DOHH2 (cell line): ENCODE results near the gene TCF12.
"Not testable (repeated sequence)": the region's sequence is repeated elsewhere in the genome, so short reads cannot be mapped to it uniquely, and the experiment has no call there.

Experiments
- H3F3A ChIP-seq: fragments of 200-600 bp; sonication (generic), shearing (Covaris generic); 2 replicates; pipeline ENCODE4 v1.6.0; 2016; ENCODE audit warnings: antibody characterized with exemption, mild to moderate bottlenecking; ENCODE audit not compliant: control insufficient read depth, insufficient read depth
- H3K27ac ChIP-seq: fragments of 200-600 bp; sonication (generic); 2 replicates; pipeline ENCODE4 v1.5.1; 2014; ENCODE audit warnings: low read depth, mild to moderate bottlenecking, low read length, moderate library complexity
- H3K27me3 ChIP-seq: fragments of 200-600 bp; sonication (generic); 2 replicates; pipeline ENCODE4 v1.6.1; 2014; ENCODE audit warnings: mild to moderate bottlenecking, low read length, mixed read lengths; ENCODE audit not compliant: control insufficient read depth
- H3K36me3 ChIP-seq: fragments of 200-600 bp; sonication (generic); 2 replicates; pipeline ENCODE4 v1.6.1; 2014; ENCODE audit warnings: mild to moderate bottlenecking, low read length, moderate library complexity, mixed read lengths; ENCODE audit not compliant: control insufficient read depth
- H3K4me1 ChIP-seq: fragments of 200-600 bp; sonication (generic); 2 replicates; pipeline ENCODE4 v1.6.1; 2014; ENCODE audit warnings: mild to moderate bottlenecking, low read length, mixed read lengths; ENCODE audit not compliant: control insufficient read depth
- H3K4me2 ChIP-seq: fragments of 200-600 bp; sonication (generic); 2 replicates; pipeline ENCODE4 v1.6.0; 2014; ENCODE audit warnings: mild to moderate bottlenecking, low read length, moderate library complexity
- H3K4me3 ChIP-seq: fragments of 200-600 bp; sonication (generic); 2 replicates; pipeline ENCODE4 v1.5.1; 2014; ENCODE audit warnings: mild to moderate bottlenecking, low read length, mixed read lengths
- H3K79me2 ChIP-seq: fragments of 200-600 bp; sonication (generic); 2 replicates; pipeline ENCODE4 v1.6.1; 2014; ENCODE audit warnings: mild to moderate bottlenecking, low read length, mixed read lengths; ENCODE audit not compliant: control insufficient read depth
- H3K9me2 ChIP-seq: fragments of 200-600 bp; sonication (generic); replicated peaks from 2 replicates; pipeline ENCODE4 v1.6.1; 2014; ENCODE audit warnings: mild to moderate bottlenecking, low read length, mixed read lengths; ENCODE audit not compliant: control insufficient read depth
- H3K9me3 ChIP-seq: fragments of 200-600 bp; sonication (generic); 2 replicates; pipeline ENCODE4 v1.6.1; 2014; ENCODE audit warnings: antibody characterized with exemption, low read length, mixed read lengths; ENCODE audit not compliant: control insufficient read depth, insufficient read depth
- H4K20me1 ChIP-seq: fragments of 200-600 bp; sonication (generic); 2 replicates; pipeline ENCODE4 v1.6.0; 2014; ENCODE audit warnings: low read depth, mild to moderate bottlenecking, antibody characterized with exemption, low read length, moderate library complexity; ENCODE audit not compliant: control insufficient read depth, insufficient read depth
- EZH2phosphoT487 ChIP-seq: fragments of 200-600 bp; sonication (generic); IDR thresholded peaks from 2 replicates; pipeline ENCODE4 v1.6.1; 2017; ENCODE audit warnings: borderline replicate concordance, mild to moderate bottlenecking, antibody characterized with exemption, low read length, moderate library complexity, mixed read lengths
- TF ChIP-seq, protein P1 (sequence below): fragments of 200-600 bp; sonication (generic); IDR thresholded peaks from one replicate; pipeline ENCODE4 v1.5.1; 2014; ENCODE audit warnings: antibody characterized with exemption, mild to moderate bottlenecking, low read depth, low read length; ENCODE audit not compliant: poor library complexity, severe bottlenecking

The TCF12 gene

GRCh38 chr15:57005244-57005643, 86.8 kb downstream of the TCF12 start:
- Histone ChIP-seq H3K36me3 (no peaks in the 10 kb centered on the region), H3K27ac (no peak overlapping the region), H3K4me2 (no peak overlapping the region), H4K20me1 (no peaks in the 10 kb centered on the region; the same call in 1 of the 2 replicates), H3K4me3 (no peak overlapping the region), H3K27me3 (no peaks in the 10 kb centered on the region), H3F3A (no peaks in the 10 kb centered on the region), H3K9me3 (no peaks in the 10 kb centered on the region), H3K79me2 (peaks cover 41% of the 10 kb centered on the region), H3K4me1 (no peaks in the 10 kb centered on the region), H3K9me2 (no peaks in the 10 kb centered on the region)
- no peak for TF ChIP-seq EZH2phosphoT487
- TF ChIP-seq, protein P1, sequence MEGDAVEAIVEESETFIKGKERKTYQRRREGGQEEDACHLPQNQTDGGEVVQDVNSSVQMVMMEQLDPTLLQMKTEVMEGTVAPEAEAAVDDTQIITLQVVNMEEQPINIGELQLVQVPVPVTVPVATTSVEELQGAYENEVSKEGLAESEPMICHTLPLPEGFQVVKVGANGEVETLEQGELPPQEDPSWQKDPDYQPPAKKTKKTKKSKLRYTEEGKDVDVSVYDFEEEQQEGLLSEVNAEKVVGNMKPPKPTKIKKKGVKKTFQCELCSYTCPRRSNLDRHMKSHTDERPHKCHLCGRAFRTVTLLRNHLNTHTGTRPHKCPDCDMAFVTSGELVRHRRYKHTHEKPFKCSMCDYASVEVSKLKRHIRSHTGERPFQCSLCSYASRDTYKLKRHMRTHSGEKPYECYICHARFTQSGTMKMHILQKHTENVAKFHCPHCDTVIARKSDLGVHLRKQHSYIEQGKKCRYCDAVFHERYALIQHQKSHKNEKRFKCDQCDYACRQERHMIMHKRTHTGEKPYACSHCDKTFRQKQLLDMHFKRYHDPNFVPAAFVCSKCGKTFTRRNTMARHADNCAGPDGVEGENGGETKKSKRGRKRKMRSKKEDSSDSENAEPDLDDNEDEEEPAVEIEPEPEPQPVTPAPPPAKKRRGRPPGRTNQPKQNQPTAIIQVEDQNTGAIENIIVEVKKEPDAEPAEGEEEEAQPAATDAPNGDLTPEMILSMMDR = no peak

- not testable (repeated sequence) for H3K4me1 ChIP-seq, H3K4me3 ChIP-seq, H3F3A ChIP-seq, H3K9me3 ChIP-seq, H3K9me2 ChIP-seq, H3K27me3 ChIP-seq, H3K27ac ChIP-seq, H4K20me1 ChIP-seq, H3K36me3 ChIP-seq, H3K4me2 ChIP-seq
- peaks cover 45% of the 10 kb centered on the region for H3K79me2 ChIP-seq
These were observed 89.4 kb downstream of the TCF12 start for GRCh38 chr15:57007797-57008196.

- H3K27me3 ChIP-seq = no peaks in the 10 kb centered on the region
- H3F3A ChIP-seq = no peaks in the 10 kb centered on the region
- H3K36me3 ChIP-seq = no peaks in the 10 kb centered on the region
- H3K9me2 ChIP-seq = no peaks in the 10 kb centered on the region
- H3K4me1 ChIP-seq = no peaks in the 10 kb centered on the region
- H3K4me3 ChIP-seq = no peak overlapping the region
- TF ChIP-seq, protein P1 = no peak
- TF ChIP-seq EZH2phosphoT487 = no peak
- no peak overlapping the region for H3K4me2 ChIP-seq
- H3K9me3 ChIP-seq = no peaks in the 10 kb centered on the region
- no peaks in the 10 kb centered on the region; the same call in 1 of the 2 replicates for H4K20me1 ChIP-seq
- no peak overlapping the region for H3K27ac ChIP-seq
- peaks cover 58% of the 10 kb centered on the region for H3K79me2 ChIP-seq
These were observed 92.3 kb downstream of the TCF12 start for GRCh38 chr15:57010724-57011123.

DNA sequence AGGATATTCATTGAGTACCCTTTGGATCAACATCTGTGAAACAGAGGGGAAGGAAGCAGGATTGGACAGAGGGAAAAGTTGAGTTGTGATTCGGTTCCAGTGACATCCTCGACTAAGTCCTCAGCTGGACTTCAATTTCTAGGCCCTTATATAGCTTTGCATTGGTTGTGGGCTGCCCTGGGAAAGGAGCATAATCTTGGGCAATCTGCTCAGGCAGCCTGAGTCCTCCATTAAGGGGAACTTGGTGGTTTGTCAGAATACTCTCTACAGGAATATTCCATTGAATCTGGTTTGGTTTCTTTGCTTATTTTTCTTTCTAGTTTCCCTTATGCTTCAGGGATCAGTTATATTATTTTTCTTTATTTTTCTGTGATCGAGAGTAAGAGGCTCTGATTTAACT, 94.1 kb downstream of the TCF12 start:
- Histone ChIP-seq H3K27me3 (no peaks in the 10 kb centered on the region), H3K79me2 (peaks cover 69% of the 10 kb centered on the region), H3K27ac (no peak overlapping the region), H4K20me1 (no peaks in the 10 kb centered on the region; the same call in 1 of the 2 replicates), H3K4me3 (no peak overlapping the region), H3F3A (no peaks in the 10 kb centered on the region), H3K4me1 (no peaks in the 10 kb centered on the region), H3K36me3 (peaks cover 6% of the 10 kb centered on the region; the same call in 1 of the 2 replicates), H3K9me2 (no peaks in the 10 kb centered on the region), H3K9me3 (no peaks in the 10 kb centered on the region), H3K4me2 (no peak overlapping the region)
- TF ChIP-seq, protein P1 = no peak
- no peak for TF ChIP-seq EZH2phosphoT487

DNA sequence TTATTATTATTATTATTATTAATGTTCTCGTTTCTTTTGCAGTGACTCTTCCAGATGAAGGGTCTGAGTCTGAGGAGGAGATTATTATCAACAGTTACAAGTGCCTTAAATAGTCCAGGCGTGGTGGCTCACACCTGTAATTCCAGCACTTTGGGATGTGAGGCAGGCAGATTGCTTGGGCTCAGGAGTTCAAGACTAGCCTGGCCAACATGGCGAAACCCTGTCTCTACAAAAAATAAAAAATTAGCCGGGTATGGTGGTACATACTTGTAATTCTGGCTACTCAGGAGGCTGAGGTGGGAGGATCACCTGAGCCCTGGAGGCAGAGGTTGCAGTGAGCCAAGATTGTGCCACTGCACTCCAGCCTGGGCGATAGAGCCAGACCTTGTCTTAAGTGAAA, 96.5 kb downstream of the TCF12 start:
- H3K9me3 ChIP-seq, H3K4me1 ChIP-seq, H4K20me1 ChIP-seq, H3K9me2 ChIP-seq, H3K4me2 ChIP-seq, H3K27me3 ChIP-seq, H3K36me3 ChIP-seq, H3K4me3 ChIP-seq, H3K27ac ChIP-seq, H3F3A ChIP-seq: not testable (repeated sequence)
- peaks cover 72% of the 10 kb centered on the region for H3K79me2 ChIP-seq
